Measurements from ENCODE around the gene MALRD1. TPM values are rescaled to one million over a fixed set of nuclear protein-coding genes. Genes with fewer than 3 reads are reported as not detected.

The MALRD1 gene
- total RNA-seq, 1 donor, result 1.7 TPM

- no peak overlapping the region for H3K4me3 ChIP-seq (ENCODE audit: low read depth, low read length)
- TF ChIP-seq, protein P1, sequence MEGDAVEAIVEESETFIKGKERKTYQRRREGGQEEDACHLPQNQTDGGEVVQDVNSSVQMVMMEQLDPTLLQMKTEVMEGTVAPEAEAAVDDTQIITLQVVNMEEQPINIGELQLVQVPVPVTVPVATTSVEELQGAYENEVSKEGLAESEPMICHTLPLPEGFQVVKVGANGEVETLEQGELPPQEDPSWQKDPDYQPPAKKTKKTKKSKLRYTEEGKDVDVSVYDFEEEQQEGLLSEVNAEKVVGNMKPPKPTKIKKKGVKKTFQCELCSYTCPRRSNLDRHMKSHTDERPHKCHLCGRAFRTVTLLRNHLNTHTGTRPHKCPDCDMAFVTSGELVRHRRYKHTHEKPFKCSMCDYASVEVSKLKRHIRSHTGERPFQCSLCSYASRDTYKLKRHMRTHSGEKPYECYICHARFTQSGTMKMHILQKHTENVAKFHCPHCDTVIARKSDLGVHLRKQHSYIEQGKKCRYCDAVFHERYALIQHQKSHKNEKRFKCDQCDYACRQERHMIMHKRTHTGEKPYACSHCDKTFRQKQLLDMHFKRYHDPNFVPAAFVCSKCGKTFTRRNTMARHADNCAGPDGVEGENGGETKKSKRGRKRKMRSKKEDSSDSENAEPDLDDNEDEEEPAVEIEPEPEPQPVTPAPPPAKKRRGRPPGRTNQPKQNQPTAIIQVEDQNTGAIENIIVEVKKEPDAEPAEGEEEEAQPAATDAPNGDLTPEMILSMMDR (IDR thresholded peaks at IDR 0.05; ENCODE audit: insufficient read depth, low read depth, low read length), result no peak
- DNase-seq (ENCODE audit: low read depth), result no peak
These were observed 508.1 kb downstream of the MALRD1 start for GRCh38 chr10:19556666-19557065.

DNA sequence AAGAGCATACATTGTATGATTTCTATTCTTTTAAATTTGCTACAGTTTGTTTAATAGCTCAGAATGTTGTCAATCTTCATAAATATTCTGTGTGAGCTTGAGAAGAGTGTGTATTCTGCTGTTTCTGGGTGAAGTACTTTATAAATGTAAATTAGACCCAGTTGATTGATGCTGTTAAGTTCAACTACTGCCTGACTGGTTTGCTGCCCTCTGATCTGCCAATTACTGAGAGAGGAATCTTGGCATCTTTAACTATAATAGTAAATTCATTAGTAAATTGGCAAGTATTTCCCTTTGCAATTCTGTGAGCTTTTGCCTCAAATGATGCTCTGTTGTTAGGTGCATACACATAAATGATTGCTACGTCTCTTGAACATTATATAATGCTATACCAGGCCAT lies 512.6 kb downstream of the MALRD1 start:
- no peak for DNase-seq (ENCODE audit: low read depth)
- TF ChIP-seq, protein P1 (IDR thresholded peaks at IDR 0.05; ENCODE audit: insufficient read depth, low read depth, low read length), result no peak
- no peak overlapping the region for H3K4me3 ChIP-seq (ENCODE audit: low read depth, low read length)

- no peak for DNase-seq (ENCODE audit: low read depth)
- TF ChIP-seq, protein P1 (IDR thresholded peaks at IDR 0.05; ENCODE audit: insufficient read depth, low read depth, low read length), result no peak
- H3K4me3 ChIP-seq (ENCODE audit: low read depth, low read length), result no peak overlapping the region
These were observed 515.0 kb downstream of the MALRD1 start for GRCh38 chr10:19563388-19564141.

GRCh38 chr10:19570120-19570519 lies 521.5 kb downstream of the MALRD1 start:
- no peak overlapping the region for H3K4me3 ChIP-seq (ENCODE audit: low read depth, low read length)
- TF ChIP-seq, protein P1 (IDR thresholded peaks at IDR 0.05; ENCODE audit: insufficient read depth, low read depth, low read length), result no peak
- peak; percentile 18 for DNase-seq (ENCODE audit: low read depth)

- H3K4me3 ChIP-seq (ENCODE audit: low read depth, low read length), result no peak overlapping the region
- TF ChIP-seq, protein P1 (IDR thresholded peaks at IDR 0.05; ENCODE audit: insufficient read depth, low read depth, low read length), result no peak
- DNase-seq (ENCODE audit: low read depth), result no peak
These were observed 522.4 kb downstream of the MALRD1 start for GRCh38 chr10:19570991-19571390.

GRCh38 chr10:19572056-19572455 lies 523.5 kb downstream of the MALRD1 start:
- peak; percentile 35 for DNase-seq (ENCODE audit: low read depth)
- TF ChIP-seq, protein P1 (IDR thresholded peaks at IDR 0.05; ENCODE audit: insufficient read depth, low read depth, low read length), result no peak
- no peak overlapping the region for H3K4me3 ChIP-seq (ENCODE audit: low read depth, low read length)

- no peak overlapping the region for H3K4me3 ChIP-seq (ENCODE audit: low read depth, low read length)
- TF ChIP-seq, protein P1 (IDR thresholded peaks at IDR 0.05; ENCODE audit: insufficient read depth, low read depth, low read length), result no peak
- no peak for DNase-seq (ENCODE audit: low read depth)
These were observed 528.0 kb downstream of the MALRD1 start for GRCh38 chr10:19576576-19576975.

Measured in fibroblast of villous mesenchyme (primary cell).